GM23338 (cell line): Measurements from ENCODE around the gene CXXC1. TPM values are rescaled to one million over a fixed set of nuclear protein-coding genes. Genes with fewer than 3 reads are reported as not detected.
A peak's percentile ranks its signal among the peaks of the same experiment; 100 is the strongest.

Source experiments
- ATAC-seq: fragments of 200-7000 bp; cut with Tn5 transposase; 3 replicates; pipeline ENCODE4 v1.9.1; 2020
- DNase-seq: peaks from one replicate; pipeline ENCODE4 v3.0.0-alpha.2; 2015; ENCODE audit warnings: low spot score
- H2AFZ ChIP-seq: fragments of 200-600 bp; sonication (generic); 2 replicates; pipeline ENCODE4 v1.8.0; 2016; ENCODE audit warnings: antibody characterized with exemption, mild to moderate bottlenecking, moderate library complexity
- H3F3A ChIP-seq: fragments of 200-600 bp; sonication (generic); replicated peaks from 2 replicates; pipeline ENCODE4 v1.8.0; 2017; ENCODE audit warnings: antibody characterized with exemption, mixed run types, low read depth
- H3K27ac ChIP-seq: fragments of 200-600 bp; sonication (generic); 2 replicates; pipeline ENCODE4 v1.6.1; 2016; ENCODE audit warnings: low read depth
- H3K27me3 ChIP-seq: fragments of 200-600 bp; sonication (generic); 2 replicates; pipeline ENCODE4 v1.8.0; 2016; ENCODE audit warnings: mild to moderate bottlenecking, mixed run types, moderate library complexity; ENCODE audit not compliant: insufficient read depth
- H3K36me3 ChIP-seq: fragments of 200-600 bp; sonication (generic); 2 replicates; pipeline ENCODE4 v1.8.0; 2016; ENCODE audit warnings: mild to moderate bottlenecking; ENCODE audit not compliant: insufficient read depth
- H3K4me1 ChIP-seq: fragments of 200-600 bp; sonication (generic); 2 replicates; pipeline ENCODE4 v1.8.0; 2016; ENCODE audit warnings: mild to moderate bottlenecking, moderate library complexity; ENCODE audit not compliant: insufficient read depth
- H3K4me2 ChIP-seq: fragments of 200-600 bp; sonication (generic); 2 replicates; pipeline ENCODE4 v1.7.1; 2017; ENCODE audit warnings: mixed run types
- H3K4me3 ChIP-seq: fragments of 200-600 bp; sonication (generic); 2 replicates; pipeline ENCODE4 v1.6.1; 2016; ENCODE audit warnings: mixed run types
- H3K79me2 ChIP-seq: fragments of 200-600 bp; sonication (generic); replicated peaks from 2 replicates; pipeline ENCODE4 v1.8.0; 2017; ENCODE audit warnings: mild to moderate bottlenecking; ENCODE audit not compliant: insufficient read depth
- H3K9me2 ChIP-seq: fragments of 200-600 bp; sonication (generic); 2 replicates; pipeline ENCODE4 v1.8.0; 2017; ENCODE audit not compliant: insufficient read depth
- H4K20me1 ChIP-seq: fragments of 200-600 bp; sonication (generic); replicated peaks from 2 replicates; pipeline ENCODE4 v1.8.0; 2017; ENCODE audit warnings: mild to moderate bottlenecking; ENCODE audit not compliant: insufficient read depth
- H3K27ac Mint-ChIP-seq: 2 replicates; pipeline ENCODE4 v1.8.0; 2020; ENCODE audit warnings: inconsistent platforms, mild to moderate bottlenecking, moderate library complexity, mixed read lengths
- H3K27me3 Mint-ChIP-seq: 3 replicates; pipeline ENCODE4 v1.8.0; 2022; ENCODE audit warnings: low read depth, mild to moderate bottlenecking, moderate library complexity, mixed read lengths, inconsistent platforms; ENCODE audit not compliant: insufficient read depth, poor library complexity
- H3K36me3 Mint-ChIP-seq: 3 replicates; pipeline ENCODE4 v1.8.0; 2021; ENCODE audit warnings: low read depth, mild to moderate bottlenecking, inconsistent platforms, moderate library complexity, mixed read lengths
- H3K4me1 Mint-ChIP-seq: 3 replicates; pipeline ENCODE4 v1.8.0; 2020; ENCODE audit warnings: mild to moderate bottlenecking, inconsistent platforms, mixed read lengths
- H3K4me3 Mint-ChIP-seq: 3 replicates; pipeline ENCODE4 v1.8.0; 2021; ENCODE audit warnings: moderate library complexity, mild to moderate bottlenecking, inconsistent platforms, mixed read lengths
- H3K9me3 Mint-ChIP-seq: 3 replicates; pipeline ENCODE4 v1.8.0; 2020; ENCODE audit warnings: moderate library complexity, mild to moderate bottlenecking, inconsistent platforms, mixed read lengths
- CREB1 ChIP-seq: fragments of 250-450 bp; sonication (Bioruptor Pico); IDR thresholded peaks from 2 replicates; pipeline ENCODE4 v1.5.0; 2020; ENCODE audit warnings: low read depth, mild to moderate bottlenecking, moderate library complexity
- EZH2 ChIP-seq: fragments of 200-600 bp; sonication (generic); IDR thresholded peaks from one replicate; pipeline ENCODE4 v1.8.0; 2017; ENCODE audit warnings: antibody characterized with exemption, mild to moderate bottlenecking, low read depth; ENCODE audit not compliant: unreplicated experiment
- POLR2AphosphoS5 ChIP-seq: IDR thresholded peaks from 2 replicates; pipeline ENCODE4 v1.6.1; 2016; ENCODE audit warnings: antibody characterized with exemption, low read depth
- STAT1 ChIP-seq: IDR thresholded peaks from one replicate; pipeline ENCODE4 v1.6.1; 2016; ENCODE audit warnings: antibody characterized with exemption; ENCODE audit not compliant: unreplicated experiment
- ZNF331 ChIP-seq: fragments of 250-450 bp; sonication (Bioruptor Pico); IDR thresholded peaks from 2 replicates; pipeline ENCODE4 v1.5.0; 2020; ENCODE audit warnings: low read depth, mild to moderate bottlenecking, moderate library complexity
- polyA plus RNA-seq: library from polyadenylated mRNA; unstranded; fragments of >200 nt; fragmentation: Nextera tagmentation; extraction: Ambion mirVana; gene quantifications from 2 replicates; pipeline ENCODE4 v1.2.1, GENCODE V29; 2016
- total RNA-seq: library from RNA; depleted of rRNA; stranded (reverse); fragments of >200 nt; shearing (Covaris generic); gene quantifications from 2 replicates; pipeline ENCODE4 v1.2.3, GENCODE V29; 2014
- TF ChIP-seq, protein P1 (sequence below), 2 experiments: fragments of 200-600 bp in 1 of 2; sonication (generic) in 1 of 2; conservative IDR thresholded peaks; 2 replicates each; pipeline versions ENCODE4 v1.5.1 to v1.6.1; 2016 to 2017; ENCODE audit warnings: antibody characterized with exemption in 2 of 2, low read depth in 2 of 2, mild to moderate bottlenecking in 2 of 2, moderate library complexity in 1 of 2
- TF ChIP-seq, protein P2 (sequence below): IDR thresholded peaks from one replicate; pipeline ENCODE4 v1.6.1; 2018; ENCODE audit warnings: antibody characterized with exemption; ENCODE audit not compliant: unreplicated experiment
- TF ChIP-seq, protein P3 (sequence below): IDR thresholded peaks from 2 replicates; pipeline ENCODE4 v1.6.1; 2016; ENCODE audit warnings: antibody characterized with exemption

Gene CXXC1
- total and polyA plus RNA-seq, 2 experiments from 2014 or later, result 59.0 to 74.3 TPM

DNA sequence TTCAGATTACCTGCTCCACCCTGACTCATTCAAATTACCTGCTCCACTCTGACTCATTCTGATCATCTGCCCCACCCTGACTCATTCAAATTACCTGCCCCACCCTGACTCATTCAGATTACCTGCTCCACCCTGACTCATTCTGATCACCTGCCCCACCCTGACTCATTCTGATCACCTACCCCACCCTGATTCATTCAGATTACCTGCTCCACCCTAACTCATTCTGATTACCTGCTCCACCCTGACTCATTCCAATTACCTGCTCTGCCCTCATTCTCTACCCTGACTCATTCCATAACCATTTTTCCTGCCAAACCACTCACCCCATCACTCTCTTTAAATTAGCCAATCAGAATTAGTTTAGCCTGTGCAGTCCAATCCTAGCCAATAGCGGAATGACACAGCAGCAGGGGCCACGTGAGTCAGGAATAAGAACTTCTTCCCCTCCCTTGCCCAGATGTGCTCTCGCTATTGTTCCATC, 47.4 kb downstream of the CXXC1 start:
- Mint-ChIP-seq H3K36me3 (peaks cover 7% of the 10 kb centered on the region; the same call in 1 of the 3 replicates), H3K9me3 (peaks cover 49% of the 10 kb centered on the region), H3K27ac (no peak overlapping the region), H3K4me3 (no peak overlapping the region), H3K27me3 (peaks cover 8% of the 10 kb centered on the region), H3K4me1 (no peaks in the 10 kb centered on the region)
- H3K4me1 ChIP-seq, result no peaks in the 10 kb centered on the region
- no peak overlapping the region for H3K4me2 ChIP-seq
- H3K4me3 ChIP-seq, result no peak overlapping the region
- TF ChIP-seq, protein P1, sequence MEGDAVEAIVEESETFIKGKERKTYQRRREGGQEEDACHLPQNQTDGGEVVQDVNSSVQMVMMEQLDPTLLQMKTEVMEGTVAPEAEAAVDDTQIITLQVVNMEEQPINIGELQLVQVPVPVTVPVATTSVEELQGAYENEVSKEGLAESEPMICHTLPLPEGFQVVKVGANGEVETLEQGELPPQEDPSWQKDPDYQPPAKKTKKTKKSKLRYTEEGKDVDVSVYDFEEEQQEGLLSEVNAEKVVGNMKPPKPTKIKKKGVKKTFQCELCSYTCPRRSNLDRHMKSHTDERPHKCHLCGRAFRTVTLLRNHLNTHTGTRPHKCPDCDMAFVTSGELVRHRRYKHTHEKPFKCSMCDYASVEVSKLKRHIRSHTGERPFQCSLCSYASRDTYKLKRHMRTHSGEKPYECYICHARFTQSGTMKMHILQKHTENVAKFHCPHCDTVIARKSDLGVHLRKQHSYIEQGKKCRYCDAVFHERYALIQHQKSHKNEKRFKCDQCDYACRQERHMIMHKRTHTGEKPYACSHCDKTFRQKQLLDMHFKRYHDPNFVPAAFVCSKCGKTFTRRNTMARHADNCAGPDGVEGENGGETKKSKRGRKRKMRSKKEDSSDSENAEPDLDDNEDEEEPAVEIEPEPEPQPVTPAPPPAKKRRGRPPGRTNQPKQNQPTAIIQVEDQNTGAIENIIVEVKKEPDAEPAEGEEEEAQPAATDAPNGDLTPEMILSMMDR (conservative IDR thresholded peaks at IDR 0.05; ENCODE audit: low read depth in 2 of 2), result no peak
- TF ChIP-seq, protein P2, sequence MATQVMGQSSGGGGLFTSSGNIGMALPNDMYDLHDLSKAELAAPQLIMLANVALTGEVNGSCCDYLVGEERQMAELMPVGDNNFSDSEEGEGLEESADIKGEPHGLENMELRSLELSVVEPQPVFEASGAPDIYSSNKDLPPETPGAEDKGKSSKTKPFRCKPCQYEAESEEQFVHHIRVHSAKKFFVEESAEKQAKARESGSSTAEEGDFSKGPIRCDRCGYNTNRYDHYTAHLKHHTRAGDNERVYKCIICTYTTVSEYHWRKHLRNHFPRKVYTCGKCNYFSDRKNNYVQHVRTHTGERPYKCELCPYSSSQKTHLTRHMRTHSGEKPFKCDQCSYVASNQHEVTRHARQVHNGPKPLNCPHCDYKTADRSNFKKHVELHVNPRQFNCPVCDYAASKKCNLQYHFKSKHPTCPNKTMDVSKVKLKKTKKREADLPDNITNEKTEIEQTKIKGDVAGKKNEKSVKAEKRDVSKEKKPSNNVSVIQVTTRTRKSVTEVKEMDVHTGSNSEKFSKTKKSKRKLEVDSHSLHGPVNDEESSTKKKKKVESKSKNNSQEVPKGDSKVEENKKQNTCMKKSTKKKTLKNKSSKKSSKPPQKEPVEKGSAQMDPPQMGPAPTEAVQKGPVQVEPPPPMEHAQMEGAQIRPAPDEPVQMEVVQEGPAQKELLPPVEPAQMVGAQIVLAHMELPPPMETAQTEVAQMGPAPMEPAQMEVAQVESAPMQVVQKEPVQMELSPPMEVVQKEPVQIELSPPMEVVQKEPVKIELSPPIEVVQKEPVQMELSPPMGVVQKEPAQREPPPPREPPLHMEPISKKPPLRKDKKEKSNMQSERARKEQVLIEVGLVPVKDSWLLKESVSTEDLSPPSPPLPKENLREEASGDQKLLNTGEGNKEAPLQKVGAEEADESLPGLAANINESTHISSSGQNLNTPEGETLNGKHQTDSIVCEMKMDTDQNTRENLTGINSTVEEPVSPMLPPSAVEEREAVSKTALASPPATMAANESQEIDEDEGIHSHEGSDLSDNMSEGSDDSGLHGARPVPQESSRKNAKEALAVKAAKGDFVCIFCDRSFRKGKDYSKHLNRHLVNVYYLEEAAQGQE, result no peak
- H2AFZ ChIP-seq, result no peak overlapping the region
- H3K27ac ChIP-seq, result no peak overlapping the region
- no peaks in the 10 kb centered on the region for H3F3A ChIP-seq
- H4K20me1 ChIP-seq, result no peaks in the 10 kb centered on the region
- H3K79me2 ChIP-seq, result no peaks in the 10 kb centered on the region
- DNase-seq (no peak), ATAC-seq (no peak)
- H3K9me2 ChIP-seq, result peaks cover 6% of the 10 kb centered on the region
- H3K27me3 ChIP-seq, result no peaks in the 10 kb centered on the region
- H3K36me3 ChIP-seq, result no peaks in the 10 kb centered on the region; the same call in 1 of the 2 replicates

DNA sequence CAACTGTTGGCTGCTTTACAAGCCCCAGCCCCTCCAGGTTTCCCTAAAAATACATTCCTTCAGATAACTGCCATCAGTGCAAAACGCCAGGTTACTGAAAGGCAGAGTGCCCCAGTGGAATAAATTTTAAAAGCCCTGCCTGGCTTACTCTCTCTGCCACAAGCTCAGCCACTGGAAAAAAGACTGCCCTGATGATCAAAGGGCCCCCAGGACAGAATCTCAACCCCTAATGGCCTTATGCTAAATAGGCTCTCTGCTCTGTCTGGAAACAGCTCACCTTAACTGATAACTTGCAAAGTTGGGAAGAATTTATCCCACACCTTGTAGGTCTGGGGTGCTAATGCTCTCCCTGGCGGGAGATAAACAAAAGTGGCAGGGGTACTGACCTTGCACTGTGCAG, 55.1 kb downstream of the CXXC1 start:
- Histone ChIP-seq H3K9me2 (no peaks in the 10 kb centered on the region), H3K36me3 (no peaks in the 10 kb centered on the region), H3K79me2 (no peaks in the 10 kb centered on the region), H3K27ac (no peak overlapping the region), H2AFZ (no peak overlapping the region; the same call in 1 of the 2 replicates), H3K4me1 (no peaks in the 10 kb centered on the region; the same call in 1 of the 2 replicates), H3K27me3 (no peaks in the 10 kb centered on the region), H3K4me3 (no peak overlapping the region), H3K4me2 (no peak overlapping the region), H4K20me1 (no peaks in the 10 kb centered on the region), H3F3A (no peaks in the 10 kb centered on the region)
- Mint-ChIP-seq H3K4me1 (peaks cover 13% of the 10 kb centered on the region; the same call in 2 of the 3 replicates), H3K4me3 (no peak overlapping the region), H3K9me3 (peaks cover 15% of the 10 kb centered on the region; the same call in 1 of the 3 replicates), H3K27me3 (peaks cover 3% of the 10 kb centered on the region), H3K27ac (no peak overlapping the region), H3K36me3 (peaks cover 3% of the 10 kb centered on the region; the same call in 1 of the 3 replicates)
- ATAC-seq (peak; percentile 40), DNase-seq (peak; percentile 17)
- TF ChIP-seq ZNF331 (CRISPR knock-in tag), result no peak
- TF ChIP-seq EZH2, result no peak
- TF ChIP-seq POLR2AphosphoS5, result no peak
- TF ChIP-seq, protein P1 (conservative IDR thresholded peaks at IDR 0.05; ENCODE audit: low read depth in 2 of 2), result no peak
- TF ChIP-seq CREB1 (CRISPR knock-in tag), result no peak
- TF ChIP-seq, protein P3, sequence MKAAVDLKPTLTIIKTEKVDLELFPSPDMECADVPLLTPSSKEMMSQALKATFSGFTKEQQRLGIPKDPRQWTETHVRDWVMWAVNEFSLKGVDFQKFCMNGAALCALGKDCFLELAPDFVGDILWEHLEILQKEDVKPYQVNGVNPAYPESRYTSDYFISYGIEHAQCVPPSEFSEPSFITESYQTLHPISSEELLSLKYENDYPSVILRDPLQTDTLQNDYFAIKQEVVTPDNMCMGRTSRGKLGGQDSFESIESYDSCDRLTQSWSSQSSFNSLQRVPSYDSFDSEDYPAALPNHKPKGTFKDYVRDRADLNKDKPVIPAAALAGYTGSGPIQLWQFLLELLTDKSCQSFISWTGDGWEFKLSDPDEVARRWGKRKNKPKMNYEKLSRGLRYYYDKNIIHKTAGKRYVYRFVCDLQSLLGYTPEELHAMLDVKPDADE, result no peak
- TF ChIP-seq STAT1, result no peak
- TF ChIP-seq, protein P2, result no peak
